ENCODE data around the gene FNDC1. TPM values are rescaled to one million over a fixed set of nuclear protein-coding genes. Genes with fewer than 3 reads are reported as not detected.

The FNDC1 gene
- total and polyA plus RNA-seq, 2 of the 13 experiments (the other 11 are each of a cell fraction or from before 2014, with no cell fraction given), result not detected

DNA sequence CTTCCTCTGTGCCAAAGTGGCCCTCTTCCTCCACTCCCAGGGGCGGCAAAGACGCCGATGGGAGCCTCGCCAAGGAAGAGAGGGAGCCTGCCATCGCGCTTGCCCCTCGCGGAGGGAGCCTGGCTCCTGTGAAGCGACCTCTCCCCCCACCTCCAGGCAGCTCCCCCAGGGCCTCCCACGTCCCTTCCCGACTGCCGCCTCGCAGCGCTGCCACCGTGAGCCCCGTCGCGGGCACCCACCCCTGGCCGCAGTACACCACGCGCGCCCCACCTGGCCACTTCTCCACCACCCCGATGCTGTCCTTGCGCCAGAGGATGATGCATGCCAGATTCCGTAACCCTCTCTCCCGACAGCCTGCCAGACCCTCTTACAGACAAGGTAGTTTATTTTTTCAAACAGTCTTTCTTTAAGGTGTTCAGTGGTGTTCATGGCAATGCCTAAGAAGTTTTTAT is 64.9 kb downstream of the FNDC1 start:
- no TSS peak for BruUV-seq (replicated peaks)
- H4K20me1 ChIP-seq (ENCODE audit: insufficient read depth, low read length), result no peaks in the 10 kb centered on the region
- no peak for TF ChIP-seq JUN (CRISPR knock-in tag; IDR thresholded peaks at IDR 0.05)
- no peak for TF ChIP-seq E2F2 (CRISPR knock-in tag; IDR thresholded peaks at IDR 0.05; ENCODE audit: borderline replicate concordance)
- TF ChIP-seq ZBTB3 (CRISPR knock-in tag; IDR thresholded peaks at IDR 0.05; ENCODE audit: borderline replicate concordance, low read depth), result no peak
- no peak for TF ChIP-seq ZNF20 (CRISPR knock-in tag; IDR thresholded peaks at IDR 0.05)
- TF ChIP-seq NPAS2 (CRISPR knock-in tag; IDR thresholded peaks at IDR 0.05; ENCODE audit: borderline replicate concordance), result no peak
- no peak for TF ChIP-seq ZNF562 (CRISPR knock-in tag; IDR thresholded peaks at IDR 0.05; ENCODE audit: borderline replicate concordance)
- TF ChIP-seq ATM (IDR thresholded peaks at IDR 0.05; ENCODE audit: borderline replicate concordance), result no peak
- TF ChIP-seq, protein P1, sequence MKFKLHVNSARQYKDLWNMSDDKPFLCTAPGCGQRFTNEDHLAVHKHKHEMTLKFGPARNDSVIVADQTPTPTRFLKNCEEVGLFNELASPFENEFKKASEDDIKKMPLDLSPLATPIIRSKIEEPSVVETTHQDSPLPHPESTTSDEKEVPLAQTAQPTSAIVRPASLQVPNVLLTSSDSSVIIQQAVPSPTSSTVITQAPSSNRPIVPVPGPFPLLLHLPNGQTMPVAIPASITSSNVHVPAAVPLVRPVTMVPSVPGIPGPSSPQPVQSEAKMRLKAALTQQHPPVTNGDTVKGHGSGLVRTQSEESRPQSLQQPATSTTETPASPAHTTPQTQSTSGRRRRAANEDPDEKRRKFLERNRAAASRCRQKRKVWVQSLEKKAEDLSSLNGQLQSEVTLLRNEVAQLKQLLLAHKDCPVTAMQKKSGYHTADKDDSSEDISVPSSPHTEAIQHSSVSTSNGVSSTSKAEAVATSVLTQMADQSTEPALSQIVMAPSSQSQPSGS (CRISPR knock-in tag; IDR thresholded peaks at IDR 0.05), result no peak
- TF ChIP-seq, protein P2, sequence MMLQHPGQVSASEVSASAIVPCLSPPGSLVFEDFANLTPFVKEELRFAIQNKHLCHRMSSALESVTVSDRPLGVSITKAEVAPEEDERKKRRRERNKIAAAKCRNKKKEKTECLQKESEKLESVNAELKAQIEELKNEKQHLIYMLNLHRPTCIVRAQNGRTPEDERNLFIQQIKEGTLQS (CRISPR knock-in tag; IDR thresholded peaks at IDR 0.05), result no peak
- no peak for TF ChIP-seq ZFP82 (CRISPR knock-in tag; IDR thresholded peaks at IDR 0.05; ENCODE audit: borderline replicate concordance)
- TF ChIP-seq, protein P3, sequence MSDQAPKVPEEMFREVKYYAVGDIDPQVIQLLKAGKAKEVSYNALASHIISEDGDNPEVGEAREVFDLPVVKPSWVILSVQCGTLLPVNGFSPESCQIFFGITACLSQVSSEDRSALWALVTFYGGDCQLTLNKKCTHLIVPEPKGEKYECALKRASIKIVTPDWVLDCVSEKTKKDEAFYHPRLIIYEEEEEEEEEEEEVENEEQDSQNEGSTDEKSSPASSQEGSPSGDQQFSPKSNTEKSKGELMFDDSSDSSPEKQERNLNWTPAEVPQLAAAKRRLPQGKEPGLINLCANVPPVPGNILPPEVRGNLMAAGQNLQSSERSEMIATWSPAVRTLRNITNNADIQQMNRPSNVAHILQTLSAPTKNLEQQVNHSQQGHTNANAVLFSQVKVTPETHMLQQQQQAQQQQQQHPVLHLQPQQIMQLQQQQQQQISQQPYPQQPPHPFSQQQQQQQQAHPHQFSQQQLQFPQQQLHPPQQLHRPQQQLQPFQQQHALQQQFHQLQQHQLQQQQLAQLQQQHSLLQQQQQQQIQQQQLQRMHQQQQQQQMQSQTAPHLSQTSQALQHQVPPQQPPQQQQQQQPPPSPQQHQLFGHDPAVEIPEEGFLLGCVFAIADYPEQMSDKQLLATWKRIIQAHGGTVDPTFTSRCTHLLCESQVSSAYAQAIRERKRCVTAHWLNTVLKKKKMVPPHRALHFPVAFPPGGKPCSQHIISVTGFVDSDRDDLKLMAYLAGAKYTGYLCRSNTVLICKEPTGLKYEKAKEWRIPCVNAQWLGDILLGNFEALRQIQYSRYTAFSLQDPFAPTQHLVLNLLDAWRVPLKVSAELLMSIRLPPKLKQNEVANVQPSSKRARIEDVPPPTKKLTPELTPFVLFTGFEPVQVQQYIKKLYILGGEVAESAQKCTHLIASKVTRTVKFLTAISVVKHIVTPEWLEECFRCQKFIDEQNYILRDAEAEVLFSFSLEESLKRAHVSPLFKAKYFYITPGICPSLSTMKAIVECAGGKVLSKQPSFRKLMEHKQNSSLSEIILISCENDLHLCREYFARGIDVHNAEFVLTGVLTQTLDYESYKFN (CRISPR knock-in tag; conservative IDR thresholded peaks at IDR 0.05), result no peak
- TF ChIP-seq TCF7 (IDR thresholded peaks at IDR 0.05; ENCODE audit: low read depth), result no peak
- no peak for TF ChIP-seq GMEB1 (CRISPR knock-in tag; IDR thresholded peaks at IDR 0.05; ENCODE audit: borderline replicate concordance)
- TF ChIP-seq KAT7 (CRISPR knock-in tag; IDR thresholded peaks at IDR 0.05; ENCODE audit: borderline replicate concordance), result no peak
- TF ChIP-seq PITX1 (CRISPR knock-in tag; IDR thresholded peaks at IDR 0.05), result no peak
- no peak for TF ChIP-seq ZFP36L1 (CRISPR knock-in tag; IDR thresholded peaks at IDR 0.05)
- TF ChIP-seq KLF13 (CRISPR knock-in tag; IDR thresholded peaks at IDR 0.05), result no peak
- no peak overlapping the region for H3K4me3 ChIP-seq (replicated peaks in 1 of 3; ENCODE audit: insufficient read depth in 1 of 3, low read depth in 2 of 3, low read length in 3 of 3)
- H3K4me2 ChIP-seq (ENCODE audit: low read depth, low read length), result no peak overlapping the region
- FAIRE-seq, result no peak
- WGBS (ENCODE audit: low lambda C conversion rate), result 55% methylated on average over 17 of the region's 26 CpGs
- DNase-seq (ENCODE audit: low spot score), result no peak
- in situ Hi-C loops (cut with HindIII; ENCODE audit: extremely low pct_ligation_motif_present, low pct_unique_long_range_greater_than_20kb) (no loop called here), intact Hi-C loops (cut with micrococcal nuclease; ENCODE audit: unreplicated experiment) (no loop called here)
- no peaks in the 10 kb centered on the region for H3K4me1 ChIP-seq (ENCODE audit: insufficient read depth, low read length)
- ChIA-PET POLR2A (no interaction called here), CTCF (ENCODE audit: low intra/inter-chr PET ratio, low total read pairs) (no interaction called here)
- ATAC-seq, result no peak; the same call in 2 of the 3 replicates
- no peaks in the 10 kb centered on the region for H3K9me3 ChIP-seq (ENCODE audit: low read length)
- no peaks in the 10 kb centered on the region for H3K79me2 ChIP-seq (ENCODE audit: insufficient read depth, low read length)
- no peak overlapping the region for H2AFZ ChIP-seq (ENCODE audit: low read length)
- no peak overlapping the region for H3K9ac ChIP-seq (ENCODE audit: insufficient read depth, low read depth, low read length)
- H3K27ac ChIP-seq (ENCODE audit: extremely low read length, insufficient read depth, low read length), result no peak overlapping the region
- H3K27me3 ChIP-seq (ENCODE audit: control insufficient read depth in 1 of 2, insufficient read depth in 2 of 2, low read length in 2 of 2), result peaks cover 4 to 51% of the 10 kb centered on the region in 2 experiments; a peak in 3 of 5 replicates
- H3K36me3 ChIP-seq (replicated peaks in 1 of 2; ENCODE audit: control insufficient read depth in 1 of 2, insufficient read depth in 2 of 2, low read length in 2 of 2), result no peaks in the 10 kb centered on the region
